Inflammatory macrophage treated with lipopolysaccharide for 4 hours (primary cell): ENCODE measurements around the gene PDCD1.
"Not testable (repeated sequence)": the region's sequence is repeated elsewhere in the genome, so short reads cannot be mapped to it uniquely, and the experiment has no call there.

Experiments
- DNase-seq: peaks from one replicate; pipeline ENCODE4 v3.0.0-alpha.2; 2020

The PDCD1 gene

DNA sequence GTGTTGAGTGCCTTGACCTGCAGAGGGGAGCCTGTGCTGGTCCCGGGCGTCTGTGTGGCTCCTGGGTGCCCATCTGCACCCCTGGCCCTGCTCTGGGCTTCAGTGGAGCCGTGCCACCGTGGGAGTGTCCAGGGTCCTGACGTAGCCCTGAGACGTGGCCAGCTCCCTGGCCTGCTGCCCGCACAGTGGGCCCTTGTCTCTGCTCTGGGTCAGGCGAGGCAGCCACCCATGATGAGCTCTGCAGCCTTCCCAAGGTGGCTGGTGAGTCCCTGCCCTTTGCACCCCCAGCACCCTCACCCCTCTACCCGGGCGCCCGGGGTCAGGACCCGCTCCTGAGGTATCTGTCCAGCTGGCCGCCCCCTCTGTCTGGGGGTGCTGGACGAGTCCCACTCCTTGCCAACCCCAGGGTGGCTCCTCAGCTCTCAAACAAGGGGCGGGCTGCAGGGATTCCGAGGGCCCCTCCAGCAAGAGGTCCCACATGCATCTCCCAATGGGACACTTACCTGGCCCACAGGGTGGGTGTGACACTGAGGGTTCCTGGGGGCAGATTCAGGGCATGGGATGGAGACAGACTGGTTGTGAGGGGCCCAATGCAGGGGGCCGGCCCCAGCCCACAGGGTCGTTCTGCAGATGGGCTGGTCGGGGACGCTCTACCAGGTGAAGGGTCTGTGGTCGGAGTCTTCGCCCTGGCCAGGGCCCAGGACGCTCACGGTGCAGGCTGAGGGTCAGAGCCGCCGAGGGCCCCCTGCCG lies 47.3 kb downstream of the PDCD1 start:
- no peak for DNase-seq

- DNase-seq, result no peak
Measured at GRCh38 chr2:241810307-241811200, 48.1 kb downstream of the PDCD1 start.

DNA sequence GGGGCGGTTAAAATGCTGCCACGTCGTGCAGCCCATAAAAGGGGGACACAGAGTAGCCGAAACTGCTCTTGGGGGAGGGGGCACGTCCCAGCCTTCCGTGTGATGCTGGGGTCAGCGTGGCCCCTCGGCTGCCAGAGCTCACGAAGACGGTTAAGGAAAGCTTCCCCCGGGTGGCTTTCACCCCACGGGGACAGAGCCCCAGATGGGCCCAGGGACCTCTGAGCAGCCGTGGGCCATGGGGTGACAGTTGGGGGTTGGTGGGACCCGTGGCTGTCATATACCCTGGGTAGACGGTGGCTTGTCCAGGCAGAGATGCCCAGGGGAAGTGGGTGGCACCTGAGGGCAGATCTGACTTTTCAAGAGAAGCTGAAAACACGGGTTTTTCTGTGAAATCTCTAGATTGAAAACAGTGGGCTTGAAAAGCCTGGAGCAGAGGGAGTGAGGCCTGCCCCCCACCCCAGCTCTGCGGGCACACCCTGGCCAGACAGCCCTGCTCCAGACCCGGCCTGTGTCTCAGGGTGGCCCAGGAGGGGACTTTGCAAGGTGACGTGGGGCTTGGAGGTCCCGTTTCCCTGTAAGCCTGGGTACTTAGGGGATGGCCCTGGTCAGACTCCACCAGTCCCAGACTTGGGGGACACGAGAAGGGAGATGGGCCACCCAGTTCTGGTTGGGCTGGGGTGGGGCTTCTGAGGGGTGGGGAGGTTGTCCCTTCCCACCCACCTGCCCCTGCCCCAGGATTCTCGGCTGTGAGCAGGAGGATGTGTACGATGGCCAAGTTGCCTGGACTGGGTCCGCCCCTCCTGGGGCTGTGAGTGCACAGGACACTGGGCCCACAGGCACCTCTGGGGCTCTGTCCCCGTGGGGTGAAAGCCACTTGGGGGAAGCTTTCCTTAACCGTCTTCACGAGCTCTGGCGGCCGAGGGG lies 49.0 kb downstream of the PDCD1 start:
- no peak for DNase-seq

- DNase-seq, result no peak
Measured at GRCh38 chr2:241808721-241809382, 49.8 kb downstream of the PDCD1 start, which contains the start of gene NEU4. Gene NEU4 (plus strand): TSS chr2:241809193. CDS start chr2:241814485, 5,292 bp downstream.

- DNase-seq, result no peak
Measured at GRCh38 chr2:241808051-241808720, 50.5 kb downstream of the PDCD1 start.

- not testable (repeated sequence) for DNase-seq
Measured at GRCh38 chr2:241806217-241806616, 52.5 kb downstream of the PDCD1 start.

GRCh38 chr2:241804326-241805229 lies 54.1 kb downstream of the PDCD1 start:
- DNase-seq, result peak; percentile 45

GRCh38 chr2:241803387-241804325 lies 55.0 kb downstream of the PDCD1 start:
- DNase-seq, result peak; percentile 37

DNA sequence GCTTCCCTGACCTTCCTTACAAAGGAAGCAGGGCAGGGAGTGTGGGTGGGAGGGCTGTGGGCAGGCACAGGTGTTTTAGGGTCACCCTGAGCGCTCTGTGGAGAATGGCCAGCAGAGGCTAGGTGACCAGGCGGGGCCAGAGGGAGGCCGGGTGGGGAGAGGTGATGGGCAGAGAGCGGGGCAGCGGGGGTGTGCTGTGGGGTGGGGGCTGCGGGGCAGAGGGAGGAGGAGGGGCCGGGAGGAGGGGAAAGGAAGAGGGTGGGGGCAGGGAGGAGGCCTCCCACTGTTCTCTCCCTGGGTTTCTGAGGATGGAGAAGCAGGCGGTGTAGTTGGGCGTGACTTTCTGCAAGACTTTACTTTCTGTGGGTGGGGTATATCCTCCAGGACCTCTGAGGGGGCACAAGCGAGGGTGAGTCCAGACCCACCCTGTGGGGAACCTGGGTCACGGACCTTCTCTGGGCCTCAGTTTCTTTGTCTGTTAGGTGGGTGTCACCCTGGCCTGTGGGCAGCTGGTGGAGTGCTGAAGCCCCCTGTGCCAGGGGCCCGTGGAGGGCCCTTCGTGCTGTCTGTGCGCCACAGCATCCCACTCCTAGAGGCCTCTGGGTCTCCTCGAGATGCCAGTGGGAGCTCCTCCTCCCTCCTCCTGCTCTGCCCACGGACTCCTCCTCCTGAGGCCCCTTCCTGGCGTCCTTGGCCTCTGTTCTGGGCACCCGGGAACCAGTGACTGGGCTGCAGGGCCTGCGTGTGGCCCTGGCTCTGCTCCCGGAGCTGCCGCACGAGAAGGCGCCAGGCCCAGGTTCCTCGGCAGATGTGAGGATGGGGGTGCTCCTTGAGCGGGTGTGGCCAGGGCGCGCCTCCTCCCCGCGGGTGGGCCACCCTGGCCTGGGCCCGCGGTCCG lies 56.0 kb downstream of the PDCD1 start:
- DNase-seq, result no peak

GRCh38 chr2:241801611-241802420 lies 56.9 kb downstream of the PDCD1 start:
- no peak for DNase-seq

- DNase-seq, result not testable (repeated sequence)
Measured at GRCh38 chr2:241800198-241800903, 58.3 kb downstream of the PDCD1 start.
